ENCODE data around the gene PLP1. TPM values are rescaled to one million over a fixed set of nuclear protein-coding genes. Genes with fewer than 3 reads are reported as not detected.

PLP1 gene
- total RNA-seq, 4 donors from 2014 or later: 0.33 to 2.2 (median 1.5) TPM

GRCh38 chrX:103773445-103773844 is 3.2 kb upstream of the PLP1 start:
- no peak for DNase-seq
- intact Hi-C loops (cut with DNase I): no loop called here
- no peaks in the 10 kb centered on the region for H3K27me3 ChIP-seq
- TF ChIP-seq, protein P1, sequence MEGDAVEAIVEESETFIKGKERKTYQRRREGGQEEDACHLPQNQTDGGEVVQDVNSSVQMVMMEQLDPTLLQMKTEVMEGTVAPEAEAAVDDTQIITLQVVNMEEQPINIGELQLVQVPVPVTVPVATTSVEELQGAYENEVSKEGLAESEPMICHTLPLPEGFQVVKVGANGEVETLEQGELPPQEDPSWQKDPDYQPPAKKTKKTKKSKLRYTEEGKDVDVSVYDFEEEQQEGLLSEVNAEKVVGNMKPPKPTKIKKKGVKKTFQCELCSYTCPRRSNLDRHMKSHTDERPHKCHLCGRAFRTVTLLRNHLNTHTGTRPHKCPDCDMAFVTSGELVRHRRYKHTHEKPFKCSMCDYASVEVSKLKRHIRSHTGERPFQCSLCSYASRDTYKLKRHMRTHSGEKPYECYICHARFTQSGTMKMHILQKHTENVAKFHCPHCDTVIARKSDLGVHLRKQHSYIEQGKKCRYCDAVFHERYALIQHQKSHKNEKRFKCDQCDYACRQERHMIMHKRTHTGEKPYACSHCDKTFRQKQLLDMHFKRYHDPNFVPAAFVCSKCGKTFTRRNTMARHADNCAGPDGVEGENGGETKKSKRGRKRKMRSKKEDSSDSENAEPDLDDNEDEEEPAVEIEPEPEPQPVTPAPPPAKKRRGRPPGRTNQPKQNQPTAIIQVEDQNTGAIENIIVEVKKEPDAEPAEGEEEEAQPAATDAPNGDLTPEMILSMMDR (IDR thresholded peaks at IDR 0.05): no peak
- TF ChIP-seq POLR2A (IDR thresholded peaks at IDR 0.05): no peak
- no peaks in the 10 kb centered on the region for H3K9me3 ChIP-seq
- H3K27ac ChIP-seq: no peak overlapping the region
- H3K4me1 ChIP-seq: no peaks in the 10 kb centered on the region
- no peak overlapping the region for H3K4me3 ChIP-seq (replicated peaks in 1 of 3)
- 73 to 87% methylated on average over 1 to 3 of the region's 3 CpGs for WGBS, 2 donors
- no peaks in the 10 kb centered on the region for H3K36me3 ChIP-seq

DNA sequence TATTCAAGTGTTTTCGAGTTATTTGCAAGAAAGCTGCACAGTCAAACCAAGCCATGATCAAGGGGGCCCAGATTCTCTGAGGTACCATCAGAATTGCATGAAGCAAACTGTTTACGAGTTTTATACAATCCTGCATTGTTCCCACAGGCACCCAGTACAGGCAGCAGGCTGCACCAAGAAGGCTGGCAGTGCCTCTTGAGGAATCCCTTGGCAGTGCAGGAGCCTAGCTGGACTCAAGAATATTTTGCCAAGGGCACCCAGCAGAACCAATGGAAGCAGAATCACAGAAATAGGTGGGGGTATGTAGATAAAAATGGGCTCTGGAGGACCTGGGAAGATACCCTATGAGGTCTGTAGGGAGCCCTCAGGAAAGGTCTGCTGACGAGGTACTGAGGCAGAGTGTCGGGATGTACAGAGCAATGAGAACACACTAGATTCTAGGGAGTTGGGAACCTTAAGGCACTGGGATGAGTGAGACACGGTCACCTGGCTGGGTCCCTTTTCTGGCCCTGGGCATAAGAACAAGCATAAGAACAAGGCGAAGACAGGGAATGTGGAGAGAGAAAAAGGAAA is 2.5 kb upstream of the PLP1 start:
- no peaks in the 10 kb centered on the region for H3K9me3 ChIP-seq
- no peaks in the 10 kb centered on the region for H3K36me3 ChIP-seq
- H3K4me1 ChIP-seq: no peaks in the 10 kb centered on the region
- no peaks in the 10 kb centered on the region for H3K27me3 ChIP-seq
- no peak overlapping the region for H3K27ac ChIP-seq
- TF ChIP-seq POLR2A (IDR thresholded peaks at IDR 0.05): no peak
- TF ChIP-seq, protein P1 (IDR thresholded peaks at IDR 0.05): peak in 4 of 6 experiments; percentile 28 to 46 (median 42)
- intact Hi-C loops (cut with DNase I): no loop called here
- peak; percentile 5 to 7 for DNase-seq
- no peak overlapping the region for H3K4me3 ChIP-seq (replicated peaks in 1 of 3)
- 65 to 72% methylated on average over 6 of the region's 6 CpGs for WGBS, 2 donors

- Histone ChIP-seq H3K36me3 (no peaks in the 10 kb centered on the region), H3K4me1 (no peaks in the 10 kb centered on the region), H3K27ac (no peak overlapping the region), H3K4me3 (replicated peaks in 1 of 3) (no peak overlapping the region), H3K27me3 (no peaks in the 10 kb centered on the region), H3K9me3 (no peaks in the 10 kb centered on the region)
- intact Hi-C loops (cut with DNase I): no loop called here
- WGBS, 2 donors: 18 to 36% methylated on average over 4 to 6 of the region's 6 CpGs
- TF ChIP-seq, protein P1 (IDR thresholded peaks at IDR 0.05): no peak
- TF ChIP-seq POLR2A (IDR thresholded peaks at IDR 0.05): no peak
- DNase-seq: peak; percentile 8 to 18
Measured at GRCh38 chrX:103779141-103779789, 2.6 kb downstream of the PLP1 start.

DNA sequence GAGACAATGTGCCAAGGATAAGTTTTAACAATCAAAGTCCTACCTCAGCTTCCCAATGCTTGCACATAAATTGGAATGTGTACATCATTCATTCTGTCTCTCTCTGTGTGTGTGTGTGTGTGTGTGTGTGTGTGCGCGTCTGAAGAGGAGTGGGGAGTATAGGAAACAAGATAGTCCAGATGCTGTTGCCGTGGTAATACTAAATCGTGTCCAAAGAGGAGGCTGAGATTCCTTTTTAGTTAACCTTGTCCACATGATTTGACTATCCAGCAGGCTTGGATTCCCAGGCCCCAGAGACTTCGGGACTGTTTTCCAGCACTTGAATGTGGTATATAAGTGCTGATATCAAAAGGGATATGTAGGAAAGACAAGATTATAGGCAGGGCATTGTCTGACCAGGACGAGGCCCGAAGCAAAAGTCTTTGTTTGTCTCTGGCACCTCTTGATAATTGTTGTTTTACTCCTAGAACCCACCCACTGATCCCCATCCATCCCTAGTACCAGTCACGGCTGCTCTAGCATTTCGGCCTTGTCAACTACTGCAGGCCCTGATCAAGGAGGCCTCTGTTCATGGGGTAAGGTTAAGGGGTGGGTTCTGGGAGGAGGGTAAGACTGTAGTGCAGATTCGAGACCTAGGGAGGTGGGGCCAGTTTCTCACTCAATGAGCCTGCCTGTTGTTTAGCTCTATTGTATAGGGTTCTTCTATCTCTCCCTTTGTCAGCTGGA is 3.9 kb downstream of the PLP1 start:
- Histone ChIP-seq H3K27ac (no peak overlapping the region), H3K36me3 (no peaks in the 10 kb centered on the region), H3K4me3 (replicated peaks in 1 of 3) (no peak overlapping the region), H3K27me3 (no peaks in the 10 kb centered on the region), H3K4me1 (no peaks in the 10 kb centered on the region), H3K9me3 (no peaks in the 10 kb centered on the region)
- DNase-seq: no peak
- 84 to 90% methylated on average over 8 to 10 of the region's 10 CpGs for WGBS, 2 donors
- no peak for TF ChIP-seq POLR2A (IDR thresholded peaks at IDR 0.05)
- TF ChIP-seq, protein P1 (IDR thresholded peaks at IDR 0.05): no peak
- intact Hi-C loops (cut with DNase I): no loop called here

- no peaks in the 10 kb centered on the region for H3K27me3 ChIP-seq
- no peak for DNase-seq
- TF ChIP-seq, protein P1 (IDR thresholded peaks at IDR 0.05): no peak
- TF ChIP-seq POLR2A (IDR thresholded peaks at IDR 0.05): no peak
- no peak overlapping the region for H3K27ac ChIP-seq
- no peaks in the 10 kb centered on the region for H3K9me3 ChIP-seq
- H3K4me3 ChIP-seq (replicated peaks in 1 of 3): no peak overlapping the region
- H3K36me3 ChIP-seq: no peaks in the 10 kb centered on the region
- no peaks in the 10 kb centered on the region for H3K4me1 ChIP-seq
- intact Hi-C loops (cut with DNase I): no loop called here
- 83 to 90% methylated on average over 4 of the region's 4 CpGs for WGBS, 2 donors
Measured at GRCh38 chrX:103781062-103781402, 4.4 kb downstream of the PLP1 start.
